ENCODE measurements around the gene QDPR. TPM values are rescaled to one million over a fixed set of nuclear protein-coding genes. Genes with fewer than 3 reads are reported as not detected.
"Not testable (repeated sequence)": the region's sequence is repeated elsewhere in the genome, so short reads cannot be mapped to it uniquely, and the experiment has no call there.

The QDPR gene
- total and polyA plus RNA-seq, 2 donors (not counting 1 experiment from before 2014, with no cell fraction given): 2.7 to 8.1 TPM

DNA sequence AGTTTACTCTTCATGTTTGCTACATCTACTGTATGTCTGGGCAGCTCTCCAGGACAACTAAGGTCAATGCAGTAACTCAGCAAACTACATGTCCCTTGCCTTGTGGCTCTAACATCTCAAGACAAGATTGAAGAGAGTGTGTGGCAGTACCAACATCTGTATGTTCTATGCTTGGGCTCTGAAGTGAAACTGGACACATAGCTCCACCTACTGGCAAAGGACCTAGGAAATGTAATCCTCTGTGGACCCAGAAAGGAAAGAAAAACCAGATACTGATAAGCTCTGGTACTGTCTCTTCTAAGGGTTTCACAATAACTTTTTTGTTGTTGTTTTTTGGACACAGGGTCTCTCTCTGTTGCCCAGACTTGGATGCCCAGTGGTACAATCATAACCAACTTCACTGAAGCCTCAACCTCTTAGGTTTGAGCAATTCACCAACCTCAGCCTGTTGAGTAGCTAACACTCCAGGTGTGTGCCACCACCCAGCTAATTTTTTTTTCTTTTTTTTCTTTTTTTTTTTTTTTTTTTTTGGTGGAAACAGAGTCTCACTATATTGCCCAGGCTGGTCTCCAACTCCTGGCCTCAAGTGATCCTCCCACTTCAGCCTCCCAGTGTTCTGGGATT is 64.1 kb downstream of the QDPR start:
- H3K36me3 ChIP-seq (replicated peaks in 1 of 2; ENCODE audit: control extremely low read depth in 1 of 2, control insufficient read depth in 1 of 2, extremely low read depth in 1 of 2, insufficient read depth in 2 of 2, low read length in 1 of 2): no peaks in the 10 kb centered on the region
- H3K27me3 Mint-ChIP-seq: peaks cover 4% of the 10 kb centered on the region
- no peak for TF ChIP-seq EZH2 (IDR thresholded peaks at IDR 0.05; ENCODE audit: borderline replicate concordance, insufficient read depth, low read depth, low read length, poor library complexity, severe bottlenecking)
- TF ChIP-seq, protein P1, sequence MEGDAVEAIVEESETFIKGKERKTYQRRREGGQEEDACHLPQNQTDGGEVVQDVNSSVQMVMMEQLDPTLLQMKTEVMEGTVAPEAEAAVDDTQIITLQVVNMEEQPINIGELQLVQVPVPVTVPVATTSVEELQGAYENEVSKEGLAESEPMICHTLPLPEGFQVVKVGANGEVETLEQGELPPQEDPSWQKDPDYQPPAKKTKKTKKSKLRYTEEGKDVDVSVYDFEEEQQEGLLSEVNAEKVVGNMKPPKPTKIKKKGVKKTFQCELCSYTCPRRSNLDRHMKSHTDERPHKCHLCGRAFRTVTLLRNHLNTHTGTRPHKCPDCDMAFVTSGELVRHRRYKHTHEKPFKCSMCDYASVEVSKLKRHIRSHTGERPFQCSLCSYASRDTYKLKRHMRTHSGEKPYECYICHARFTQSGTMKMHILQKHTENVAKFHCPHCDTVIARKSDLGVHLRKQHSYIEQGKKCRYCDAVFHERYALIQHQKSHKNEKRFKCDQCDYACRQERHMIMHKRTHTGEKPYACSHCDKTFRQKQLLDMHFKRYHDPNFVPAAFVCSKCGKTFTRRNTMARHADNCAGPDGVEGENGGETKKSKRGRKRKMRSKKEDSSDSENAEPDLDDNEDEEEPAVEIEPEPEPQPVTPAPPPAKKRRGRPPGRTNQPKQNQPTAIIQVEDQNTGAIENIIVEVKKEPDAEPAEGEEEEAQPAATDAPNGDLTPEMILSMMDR (IDR thresholded peaks at IDR 0.05): peak; percentile 54
- H4K20me1 ChIP-seq (ENCODE audit: control insufficient read depth, insufficient read depth, low read length, poor library complexity, severe bottlenecking): no peaks in the 10 kb centered on the region
- H3K79me2 ChIP-seq (ENCODE audit: control insufficient read depth, insufficient read depth, low read length): no peaks in the 10 kb centered on the region
- no peaks in the 10 kb centered on the region for H3K27me3 ChIP-seq (replicated peaks in 1 of 4; ENCODE audit: control extremely low read depth in 1 of 4, control insufficient read depth in 3 of 4, insufficient read depth in 4 of 4, low read length in 3 of 4)
- CTCF ChIA-PET: interaction anchor here (1.1 to 1.6 kb wide), 6 partner anchors 10 to 1159 kb away, joined by 3 to 7 read pairs (median 4); no protein-coding TSS in a partner anchor
- no peak overlapping the region for H3K27ac ChIP-seq (ENCODE audit: low read length in 2 of 2)
- H3K9me3 ChIP-seq (ENCODE audit: control extremely low read depth in 1 of 3, control insufficient read depth in 2 of 3, insufficient read depth in 1 of 3, low read length in 2 of 3): peaks cover 0 to 10% (median 0%) of the 10 kb centered on the region in 3 donors
- intact Hi-C loops (cut with micrococcal nuclease): no loop called here
- no peak for ATAC-seq (ENCODE audit: low read depth)
- no peak overlapping the region for H3K4me2 ChIP-seq (replicated peaks; ENCODE audit: low read depth, low read length, poor library complexity, severe bottlenecking)
- no peaks in the 10 kb centered on the region for H3K4me1 Mint-ChIP-seq
- POLR2A ChIA-PET: no interaction called here
- H3K4me3 Mint-ChIP-seq: no peak overlapping the region
- H3K4me1 ChIP-seq (ENCODE audit: control insufficient read depth in 2 of 2, insufficient read depth in 2 of 2, low read length in 2 of 2): no peaks in the 10 kb centered on the region
- no peak overlapping the region for H3K9ac ChIP-seq (ENCODE audit: low read length)
- DNase-seq: peak; percentile 42
- peaks cover 2% of the 10 kb centered on the region for H3K9me3 Mint-ChIP-seq (ENCODE audit: insufficient read depth)
- H2AFZ ChIP-seq (ENCODE audit: insufficient read depth, low read depth, low read length, poor library complexity, severe bottlenecking): no peak overlapping the region
- no peak overlapping the region for H3K4me3 ChIP-seq (ENCODE audit: control extremely low read depth in 1 of 5, extremely low read depth in 1 of 5, insufficient read depth in 1 of 5, low read depth in 2 of 5, low read length in 4 of 5)
- H3K27ac Mint-ChIP-seq: no peak overlapping the region

DNA sequence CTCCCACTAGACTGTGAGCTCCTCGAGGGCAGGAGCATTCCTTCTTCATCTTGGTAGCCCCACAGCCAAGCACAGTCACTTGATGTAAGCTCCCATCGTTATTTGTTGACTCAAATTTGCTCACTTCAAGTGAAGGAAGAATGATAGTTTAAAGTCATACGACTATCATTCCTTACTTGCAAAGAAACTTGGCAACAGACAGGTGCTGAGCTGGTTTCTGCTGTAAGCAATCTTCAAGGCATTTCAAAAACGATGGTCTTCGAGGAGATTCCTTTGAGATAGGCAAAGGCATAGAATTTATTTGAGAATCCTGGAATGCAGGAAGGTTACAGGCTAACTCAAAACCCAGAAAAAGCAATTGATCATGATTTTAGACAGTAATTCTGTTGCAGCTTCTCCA is 64.8 kb downstream of the QDPR start:
- 88% methylated on average over 3 of the region's 5 CpGs for WGBS (ENCODE audit: insufficient coverage)
- Histone ChIP-seq H2AFZ (ENCODE audit: insufficient read depth, low read depth, low read length, poor library complexity, severe bottlenecking) (no peak overlapping the region), H3K4me2 (replicated peaks; ENCODE audit: low read depth, low read length, poor library complexity, severe bottlenecking) (no peak overlapping the region), H3K27ac (ENCODE audit: low read length in 2 of 2) (no peak overlapping the region), H3K9me3 (ENCODE audit: control extremely low read depth in 1 of 3, control insufficient read depth in 2 of 3, insufficient read depth in 1 of 3, low read length in 2 of 3) (peaks cover 0 to 4% (median 0%) of the 10 kb centered on the region in 3 donors), H3K4me1 (ENCODE audit: control insufficient read depth in 2 of 2, insufficient read depth in 2 of 2, low read length in 2 of 2) (no peaks in the 10 kb centered on the region), H4K20me1 (ENCODE audit: control insufficient read depth, insufficient read depth, low read length, poor library complexity, severe bottlenecking) (no peaks in the 10 kb centered on the region), H3K9ac (ENCODE audit: low read length) (no peak overlapping the region), H3K4me3 (ENCODE audit: control extremely low read depth in 1 of 5, extremely low read depth in 1 of 5, insufficient read depth in 1 of 5, low read depth in 2 of 5, low read length in 4 of 5) (no peak overlapping the region), H3K79me2 (ENCODE audit: control insufficient read depth, insufficient read depth, low read length) (no peaks in the 10 kb centered on the region), H3K27me3 (replicated peaks in 1 of 4; ENCODE audit: control extremely low read depth in 1 of 4, control insufficient read depth in 3 of 4, insufficient read depth in 4 of 4, low read length in 3 of 4) (no peaks in the 10 kb centered on the region), H3K36me3 (replicated peaks in 1 of 2; ENCODE audit: control extremely low read depth in 1 of 2, control insufficient read depth in 1 of 2, extremely low read depth in 1 of 2, insufficient read depth in 2 of 2, low read length in 1 of 2) (no peaks in the 10 kb centered on the region)
- Mint-ChIP-seq H3K4me1 (no peaks in the 10 kb centered on the region), H3K27me3 (peaks cover 4% of the 10 kb centered on the region), H3K9me3 (ENCODE audit: insufficient read depth) (peaks cover 5% of the 10 kb centered on the region), H3K4me3 (no peak overlapping the region), H3K27ac (no peak overlapping the region)
- DNase-seq (no peak), ATAC-seq (ENCODE audit: low read depth) (no peak)
- intact Hi-C loops (cut with micrococcal nuclease): no loop called here
- TF ChIP-seq EZH2 (IDR thresholded peaks at IDR 0.05; ENCODE audit: borderline replicate concordance, insufficient read depth, low read depth, low read length, poor library complexity, severe bottlenecking): no peak
- TF ChIP-seq, protein P1 (IDR thresholded peaks at IDR 0.05): no peak
- POLR2A ChIA-PET: no interaction called here
- CTCF ChIA-PET: interaction anchor here (1.1 to 1.6 kb wide), 5 partner anchors 11 to 1158 kb away, joined by 3 to 7 read pairs (median 4); no protein-coding TSS in a partner anchor

DNA sequence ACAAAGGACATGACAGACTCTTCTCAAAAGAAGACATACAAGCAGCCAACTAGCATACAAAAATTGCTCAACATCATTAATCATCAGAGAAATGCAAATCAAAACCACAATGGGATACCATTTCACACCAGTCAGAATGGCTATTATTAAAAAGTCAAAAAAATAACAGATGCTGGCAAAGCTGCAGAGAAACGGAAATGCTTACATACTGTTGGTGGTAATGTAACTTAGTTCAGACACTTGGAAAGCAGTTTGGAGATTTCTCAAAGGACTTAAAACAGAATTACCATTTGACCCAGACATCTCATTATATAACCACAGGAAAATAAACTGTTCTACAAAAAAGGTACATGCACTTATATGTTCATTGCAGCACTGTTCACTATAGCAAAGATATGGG is 69.4 kb downstream of the QDPR start:
- DNase-seq; H3K27me3 ChIP-seq (replicated peaks in 1 of 4; ENCODE audit: control extremely low read depth in 1 of 4, control insufficient read depth in 3 of 4, insufficient read depth in 4 of 4, low read length in 3 of 4); H3K9me3 Mint-ChIP-seq (ENCODE audit: insufficient read depth); H3K4me1 Mint-ChIP-seq; H3K4me2 ChIP-seq (replicated peaks; ENCODE audit: low read depth, low read length, poor library complexity, severe bottlenecking); H3K4me3 ChIP-seq (ENCODE audit: control extremely low read depth in 1 of 5, extremely low read depth in 1 of 5, insufficient read depth in 1 of 5, low read depth in 2 of 5, low read length in 4 of 5); H3K27ac Mint-ChIP-seq; CTCF ChIA-PET; H3K36me3 ChIP-seq (replicated peaks in 1 of 2; ENCODE audit: control extremely low read depth in 1 of 2, control insufficient read depth in 1 of 2, extremely low read depth in 1 of 2, insufficient read depth in 2 of 2, low read length in 1 of 2); H3K9me3 ChIP-seq (ENCODE audit: control extremely low read depth in 1 of 3, control insufficient read depth in 2 of 3, insufficient read depth in 1 of 3, low read length in 2 of 3); H2AFZ ChIP-seq (ENCODE audit: insufficient read depth, low read depth, low read length, poor library complexity, severe bottlenecking); POLR2A ChIA-PET; H3K27ac ChIP-seq (ENCODE audit: low read length in 2 of 2); H3K4me1 ChIP-seq (ENCODE audit: control insufficient read depth in 2 of 2, insufficient read depth in 2 of 2, low read length in 2 of 2); H4K20me1 ChIP-seq (ENCODE audit: control insufficient read depth, insufficient read depth, low read length, poor library complexity, severe bottlenecking); H3K4me3 Mint-ChIP-seq; intact Hi-C loops (cut with micrococcal nuclease); ATAC-seq (ENCODE audit: low read depth); H3K9ac ChIP-seq (ENCODE audit: low read length); H3K79me2 ChIP-seq (ENCODE audit: control insufficient read depth, insufficient read depth, low read length); H3K27me3 Mint-ChIP-seq: not testable (repeated sequence)
- WGBS (ENCODE audit: insufficient coverage): no CpG with 5 or more reads among the region's 1 CpG

All from B cell (primary cell).